HG03159 (cell line): Measurements from ENCODE around the gene EYS.
"Not testable (repeated sequence)": the region's sequence is repeated elsewhere in the genome, so short reads cannot be mapped to it uniquely, and the experiment has no call there.

Experiments
- ATAC-seq: cut with Tn5 transposase; IDR thresholded peaks from one replicate; pipeline ENCODE4 v1.9.1; 2021; ENCODE audit warnings: mild to moderate bottlenecking, moderate library complexity; ENCODE audit not compliant: unreplicated experiment

EYS gene

DNA sequence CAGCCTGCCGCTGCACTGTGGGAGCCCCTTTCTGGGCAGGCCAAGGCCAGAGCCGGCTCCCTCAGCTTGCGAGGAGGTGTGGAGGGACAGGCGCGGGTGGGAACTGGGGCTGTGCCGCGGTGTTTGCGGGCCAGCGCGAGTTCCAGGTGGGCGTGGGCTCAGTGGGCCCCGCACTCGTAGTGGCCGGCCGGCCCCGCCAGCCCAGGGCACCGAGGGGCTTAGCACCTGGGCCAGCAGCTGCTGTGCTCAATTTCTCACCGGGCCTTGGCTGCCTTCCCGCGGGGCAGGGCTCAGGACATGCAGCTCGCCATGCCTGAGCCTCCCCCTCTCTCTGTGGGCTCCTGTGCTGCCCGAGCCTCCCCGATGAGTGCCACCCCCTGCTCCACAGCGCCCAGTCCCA lies 1683.3 kb downstream of the EYS start:
- ATAC-seq, result no peak

DNA sequence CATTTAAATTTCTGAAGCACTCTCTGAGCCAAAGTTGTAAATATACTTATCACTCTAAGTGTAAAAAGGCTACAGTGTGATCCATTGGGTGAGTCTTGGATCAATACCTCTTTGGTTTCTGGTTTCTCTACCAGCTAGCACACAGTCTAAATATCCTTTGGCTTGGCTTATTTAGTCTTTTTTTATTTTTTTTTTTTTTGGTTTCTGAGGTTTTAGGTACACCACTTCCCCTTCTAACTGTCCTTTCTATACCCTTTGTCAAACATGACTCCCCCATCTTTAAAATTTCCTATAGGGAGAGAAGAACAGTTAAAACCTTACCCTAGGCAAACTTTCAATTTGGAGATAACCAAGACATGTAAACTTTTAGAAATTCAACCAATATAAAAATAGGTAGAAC lies 1692.4 kb downstream of the EYS start:
- no peak for ATAC-seq

DNA sequence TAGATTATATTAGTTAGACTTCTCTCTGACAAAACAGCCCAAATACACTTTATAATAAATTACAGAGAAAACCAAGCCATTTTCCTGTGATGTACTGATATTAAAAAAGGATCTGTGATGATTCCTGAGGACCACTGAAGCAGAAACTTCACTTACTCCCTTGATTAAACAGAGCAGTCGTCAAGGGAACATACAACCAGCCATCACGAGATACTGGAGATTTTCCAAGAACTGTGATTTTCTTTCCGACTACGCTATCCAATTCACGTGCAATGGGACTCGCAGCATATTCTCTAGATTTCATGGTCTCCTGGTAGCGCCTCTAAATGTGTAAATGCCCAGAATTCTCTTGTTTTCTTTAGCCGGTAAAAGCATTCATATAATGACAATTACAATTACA lies 1694.0 kb downstream of the EYS start:
- no peak for ATAC-seq

DNA sequence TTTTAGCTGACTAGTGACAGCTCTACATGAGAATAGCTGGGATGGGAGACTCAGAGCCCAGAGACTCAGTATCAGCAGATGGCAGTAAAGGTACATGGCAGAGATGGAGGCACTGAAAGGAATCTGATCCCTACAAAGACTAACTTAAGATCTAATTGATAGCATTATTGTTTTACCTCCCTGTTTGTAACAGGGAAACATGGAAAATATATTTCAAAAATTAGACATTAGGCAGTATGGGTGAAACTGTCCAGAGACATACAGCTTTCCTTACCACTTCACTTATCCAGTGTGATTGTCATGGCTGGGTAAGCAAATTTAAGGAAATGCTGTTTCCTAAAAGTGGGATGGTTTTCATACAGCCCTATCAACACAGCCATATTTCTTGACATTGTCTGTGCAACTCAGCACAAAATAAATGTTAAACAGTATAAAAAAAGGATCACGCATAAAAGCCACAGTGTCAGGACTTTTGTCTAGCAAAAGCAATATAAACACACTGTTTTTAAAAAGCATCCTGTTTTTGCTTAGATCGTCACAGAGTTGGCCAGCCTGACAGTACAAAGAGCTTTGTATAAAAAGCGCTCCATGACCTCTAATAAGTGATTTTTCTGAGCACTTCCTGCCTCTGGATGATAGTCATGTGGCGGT lies 1694.5 kb downstream of the EYS start:
- ATAC-seq, result no peak

DNA sequence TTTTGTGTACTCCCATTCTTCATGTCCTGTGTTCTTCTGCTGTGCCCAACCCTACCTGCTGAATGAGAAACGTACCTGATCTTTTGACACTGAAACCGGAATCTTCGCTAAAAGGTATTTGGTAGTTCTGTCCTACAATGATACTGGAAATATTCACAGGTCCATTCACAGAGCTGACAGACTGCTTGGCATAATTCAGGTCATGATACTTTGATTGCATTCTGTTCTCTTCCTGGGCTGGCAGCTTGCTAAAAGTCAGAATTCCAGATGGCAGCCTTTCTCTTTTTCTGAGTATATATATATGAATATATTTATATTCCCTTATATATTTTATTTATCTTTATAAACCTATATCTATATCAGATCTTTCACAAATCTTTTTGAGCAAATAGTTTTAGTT lies 1696.4 kb downstream of the EYS start:
- no peak for ATAC-seq

DNA sequence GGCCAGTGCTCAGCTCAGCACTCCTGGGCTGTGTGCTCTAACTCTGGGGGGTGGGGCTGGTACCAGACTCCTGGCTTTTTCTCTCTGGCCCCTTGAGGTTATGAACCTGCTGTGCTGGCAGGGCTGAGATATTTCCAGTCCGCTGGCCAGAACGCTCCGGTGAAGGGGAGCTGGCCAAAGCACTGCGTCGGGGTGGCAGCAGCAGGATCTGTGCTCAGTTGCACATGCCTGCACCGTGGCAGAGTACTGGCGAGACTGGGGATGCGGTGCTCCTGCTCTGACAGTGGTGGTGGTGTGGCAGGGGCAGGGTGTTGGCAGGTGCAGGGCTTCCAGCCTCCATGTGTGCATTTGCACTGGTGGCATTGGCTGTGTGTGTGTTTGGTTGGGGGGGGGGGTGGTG lies 1697.0 kb downstream of the EYS start:
- ATAC-seq, result no peak

DNA sequence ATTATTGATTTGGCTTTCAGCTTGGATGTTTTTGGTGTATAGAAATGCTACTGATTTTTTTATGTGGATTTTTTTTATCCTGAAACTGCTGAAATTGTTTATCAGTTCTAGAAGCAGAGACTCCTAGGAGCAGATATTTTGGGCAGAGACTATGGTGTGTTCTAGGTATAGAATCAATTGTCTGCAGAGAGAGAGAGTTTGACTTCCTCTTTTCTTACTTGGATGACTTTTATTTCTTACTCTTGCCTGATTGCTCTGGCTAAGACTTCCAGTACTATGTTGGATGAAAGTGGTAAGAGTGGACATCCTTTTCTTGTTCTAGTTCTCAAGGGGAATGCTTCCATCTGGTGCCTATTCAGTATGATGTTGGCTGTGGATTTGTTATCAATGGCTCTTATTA lies 1700.8 kb downstream of the EYS start:
- no peak for ATAC-seq

DNA sequence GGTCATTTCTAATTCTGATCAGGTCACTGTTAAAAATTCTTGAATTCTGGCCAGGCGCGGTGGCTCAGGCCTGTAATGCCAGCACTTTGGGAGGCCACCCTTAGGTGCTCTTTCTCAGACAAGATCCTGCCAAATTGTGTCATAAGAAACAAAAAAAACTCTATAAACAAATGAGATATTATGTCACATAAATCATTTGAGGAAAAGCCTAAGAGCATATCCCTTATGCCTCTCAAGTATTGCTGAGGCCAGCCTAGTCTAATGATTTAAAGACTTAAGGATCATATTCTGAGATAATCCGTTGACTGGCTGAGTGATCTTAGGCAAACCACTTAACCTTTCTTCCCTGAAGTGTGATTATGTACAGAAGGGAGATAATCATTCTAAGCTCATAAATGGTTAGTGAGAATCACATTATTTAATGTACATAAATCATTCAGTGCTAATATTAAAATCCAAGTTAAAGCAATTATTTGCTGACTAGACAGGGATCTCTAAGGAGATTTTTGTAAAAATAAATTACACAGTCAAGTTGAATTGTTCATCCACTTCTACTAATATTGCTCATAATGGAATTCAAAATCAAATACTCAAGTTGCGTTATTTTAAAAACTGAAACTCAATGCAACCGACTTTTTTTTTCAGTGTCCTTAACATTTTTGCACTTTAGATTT lies 1706.1 kb downstream of the EYS start:
- no peak for ATAC-seq

DNA sequence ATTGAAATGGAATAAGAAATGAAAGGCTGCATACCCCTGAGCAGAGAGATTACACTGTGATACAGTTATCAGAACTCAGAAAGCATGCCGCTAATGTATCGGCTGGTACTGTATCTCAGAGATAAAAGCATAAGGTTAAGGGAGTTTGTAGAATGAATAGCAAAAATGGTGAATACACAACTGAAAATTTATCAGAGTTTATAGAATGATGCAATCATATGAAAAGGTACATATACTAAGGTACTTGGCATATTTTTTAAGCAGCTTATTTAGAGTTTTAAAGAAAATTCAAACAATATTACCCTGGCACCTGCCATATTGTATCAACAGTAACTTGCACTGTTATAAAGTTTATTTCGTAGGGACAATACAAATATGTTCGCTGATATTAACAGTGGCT lies 1707.4 kb downstream of the EYS start:
- ATAC-seq, result no peak

DNA sequence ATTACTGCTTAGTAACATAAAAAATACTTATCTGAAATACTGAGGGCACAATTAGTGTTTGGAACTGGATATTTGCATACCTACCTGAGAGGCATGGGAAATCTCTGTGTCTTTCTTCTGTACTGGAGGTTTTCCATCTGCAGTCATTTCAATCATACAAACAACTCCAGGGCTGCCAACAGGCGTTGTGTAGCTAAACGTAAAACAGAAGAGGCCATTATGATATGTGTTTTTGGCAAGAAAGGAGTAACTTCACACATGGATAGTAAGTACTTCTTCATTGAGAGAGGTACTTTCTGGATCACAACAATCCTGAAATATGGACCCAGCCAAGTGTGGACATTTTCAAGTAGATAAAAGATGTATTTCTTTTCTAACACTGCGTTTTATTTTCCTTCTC lies 1708.0 kb downstream of the EYS start:
- no peak for ATAC-seq

DNA sequence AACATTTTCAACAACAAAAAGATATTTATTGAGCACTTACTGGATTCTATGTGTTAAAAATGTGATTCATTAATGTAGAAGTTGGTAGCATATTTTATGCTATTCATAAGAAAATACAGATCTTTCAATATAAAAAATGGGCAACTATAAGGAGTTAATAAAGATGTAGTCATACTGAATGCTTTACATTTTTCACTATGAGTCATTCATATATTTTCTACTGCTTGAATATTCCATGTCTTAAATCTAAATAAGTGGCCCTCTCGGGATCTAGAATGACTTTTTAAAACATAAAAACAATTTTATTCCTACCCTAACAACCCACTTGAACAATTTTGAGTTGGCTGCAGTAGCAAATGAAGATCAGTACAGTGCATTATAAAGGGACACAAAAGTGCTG lies 1709.3 kb downstream of the EYS start:
- ATAC-seq, result no peak

DNA sequence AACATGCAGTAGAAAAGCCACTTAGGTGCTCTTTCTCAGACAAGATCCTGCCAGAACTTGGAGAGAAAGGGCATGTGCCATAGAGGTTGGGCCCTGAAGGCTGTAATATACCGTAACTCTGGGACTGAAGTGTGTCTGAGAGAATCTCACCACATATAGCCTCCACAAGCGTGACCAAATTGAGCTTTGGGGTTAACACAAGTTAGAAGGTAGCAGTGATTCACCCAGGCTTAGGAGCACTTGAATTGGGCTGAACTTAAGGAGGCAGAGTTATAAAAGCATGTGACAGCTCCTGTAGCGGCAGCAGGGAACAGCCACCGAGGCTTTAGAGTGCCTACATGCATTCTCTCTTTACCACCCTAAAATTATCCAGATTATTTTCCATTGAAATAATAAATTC lies 1709.8 kb downstream of the EYS start:
- no peak for ATAC-seq

DNA sequence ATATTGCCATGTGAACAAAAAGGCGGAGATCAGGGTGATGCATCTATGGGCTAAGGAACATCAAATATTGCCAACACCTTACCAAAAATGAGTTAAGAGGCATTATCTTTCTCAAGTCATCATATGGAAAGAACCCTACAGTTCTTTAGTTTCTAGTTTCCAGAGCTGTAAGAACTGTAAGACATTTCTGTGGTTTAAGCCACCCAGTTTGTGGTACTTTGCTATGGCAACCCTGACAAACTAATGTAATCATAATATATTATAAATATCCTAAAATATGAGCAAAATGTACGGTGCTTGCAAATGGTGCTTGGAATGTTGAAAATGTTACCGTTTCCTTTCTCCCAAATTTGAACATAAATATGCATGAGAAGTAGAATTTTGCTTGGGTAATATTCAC lies 1721.8 kb downstream of the EYS start:
- no peak for ATAC-seq

DNA sequence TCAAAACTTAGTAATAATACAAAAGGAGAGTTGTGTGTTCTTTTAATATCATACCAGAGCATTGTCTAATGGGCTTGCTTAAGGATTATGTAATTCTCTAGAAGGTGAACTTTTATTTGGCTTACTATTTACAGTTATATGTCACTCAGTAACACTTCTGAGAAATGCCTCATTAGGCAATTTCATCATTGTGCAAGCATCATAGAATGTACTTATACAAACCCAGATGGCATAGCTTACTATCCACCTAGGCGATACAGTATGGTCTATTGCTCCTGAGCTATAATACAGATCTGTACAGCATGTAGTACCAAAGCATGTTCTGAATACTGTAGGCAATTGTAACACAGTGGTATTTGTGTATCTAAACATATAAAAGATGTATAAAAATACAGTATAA lies 1731.3 kb downstream of the EYS start:
- ATAC-seq, result no peak

DNA sequence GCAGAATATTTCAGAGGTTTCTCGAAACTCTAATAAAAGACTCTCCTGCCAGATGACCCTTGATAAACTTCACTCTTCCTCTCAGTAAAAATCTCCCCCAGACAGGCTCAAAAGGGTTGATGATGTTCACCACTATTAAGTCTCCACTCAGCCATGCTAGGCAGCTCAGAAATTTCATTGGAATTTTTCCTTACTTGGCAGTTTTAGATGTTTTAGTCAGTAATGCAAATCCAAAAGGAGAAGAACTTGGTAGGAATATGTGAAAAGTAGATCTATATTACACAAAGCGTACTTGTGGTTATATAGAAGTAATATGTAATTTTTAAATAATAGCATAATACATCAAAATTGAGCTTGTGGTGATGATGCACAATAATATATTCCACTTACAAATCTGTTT lies 1738.4 kb downstream of the EYS start:
- no peak for ATAC-seq

DNA sequence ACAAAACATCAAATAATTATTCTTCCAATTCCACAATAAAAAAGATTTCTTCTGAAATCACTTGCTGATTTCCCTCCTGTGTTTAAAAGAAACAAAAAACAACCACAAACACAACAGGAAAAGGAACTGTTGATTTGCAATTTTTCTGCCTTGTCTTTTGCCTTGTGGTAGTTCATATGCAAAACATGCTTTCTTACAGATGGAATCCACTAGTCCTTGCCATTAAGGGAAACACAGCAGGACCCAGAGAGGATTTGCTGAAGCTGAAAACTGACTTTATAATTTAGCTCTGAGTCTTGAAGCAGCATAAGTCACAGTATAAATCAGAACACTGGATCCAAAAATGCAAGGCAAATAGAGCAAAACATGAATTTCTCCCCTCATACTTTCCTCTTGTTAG lies 1742.7 kb downstream of the EYS start:
- no peak for ATAC-seq

DNA sequence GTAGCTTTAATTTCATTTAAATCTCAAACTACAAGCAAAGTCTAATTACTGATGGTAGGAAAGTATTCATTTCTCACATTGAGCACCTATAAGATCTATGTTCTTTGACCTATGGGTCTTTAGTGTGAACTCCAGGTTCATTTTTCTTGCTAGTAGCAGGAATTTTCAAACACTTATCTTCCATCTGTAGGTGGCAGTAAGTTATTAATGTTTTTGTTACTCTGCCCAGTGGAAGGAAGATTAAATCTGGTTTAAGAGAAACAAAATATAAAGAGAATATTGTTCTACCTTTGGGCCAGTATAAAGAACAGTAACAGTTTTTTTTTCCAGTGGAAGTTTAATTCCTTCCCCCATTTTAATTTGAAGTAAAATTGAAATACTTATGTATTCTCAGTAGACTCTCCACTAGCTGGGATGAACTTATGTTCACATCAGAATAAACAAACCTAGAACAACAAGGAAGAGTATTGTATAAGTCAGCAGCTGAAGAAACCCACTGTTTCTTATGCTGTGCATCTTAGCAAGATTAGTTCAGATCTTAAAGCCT lies 1743.2 kb downstream of the EYS start:
- ATAC-seq, result no peak

DNA sequence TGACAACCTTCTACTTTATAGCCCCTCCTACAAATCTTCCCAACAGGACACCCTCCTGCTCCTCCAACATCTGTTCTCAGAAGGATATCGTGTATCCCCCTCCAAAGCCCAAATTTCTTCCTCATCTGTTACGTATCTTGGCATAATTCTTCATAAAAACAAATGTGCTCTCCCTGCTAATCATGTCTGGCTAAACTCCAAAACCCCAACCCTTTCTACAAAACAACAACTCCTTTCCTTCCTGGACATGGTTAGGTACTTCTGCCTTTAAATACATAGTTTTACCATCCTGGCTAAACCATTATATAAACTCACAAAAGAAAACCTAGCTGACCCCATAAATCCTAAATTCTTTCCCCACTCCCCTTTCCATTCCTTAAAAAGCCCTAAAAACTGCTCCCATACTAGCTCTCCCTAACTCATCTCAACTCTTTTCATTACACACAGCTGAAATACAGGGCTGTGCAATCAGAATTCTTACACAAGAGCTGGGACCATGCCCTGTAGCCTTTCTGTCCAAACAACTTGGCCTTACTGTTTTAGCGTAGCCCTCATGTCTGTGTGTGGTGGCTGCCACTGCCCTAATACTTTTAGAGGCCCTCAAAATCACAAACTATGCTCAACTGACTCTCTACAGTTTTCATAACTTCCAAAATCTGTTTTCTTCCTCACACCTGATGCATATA lies 1753.5 kb downstream of the EYS start:
- ATAC-seq, result not testable (repeated sequence)

DNA sequence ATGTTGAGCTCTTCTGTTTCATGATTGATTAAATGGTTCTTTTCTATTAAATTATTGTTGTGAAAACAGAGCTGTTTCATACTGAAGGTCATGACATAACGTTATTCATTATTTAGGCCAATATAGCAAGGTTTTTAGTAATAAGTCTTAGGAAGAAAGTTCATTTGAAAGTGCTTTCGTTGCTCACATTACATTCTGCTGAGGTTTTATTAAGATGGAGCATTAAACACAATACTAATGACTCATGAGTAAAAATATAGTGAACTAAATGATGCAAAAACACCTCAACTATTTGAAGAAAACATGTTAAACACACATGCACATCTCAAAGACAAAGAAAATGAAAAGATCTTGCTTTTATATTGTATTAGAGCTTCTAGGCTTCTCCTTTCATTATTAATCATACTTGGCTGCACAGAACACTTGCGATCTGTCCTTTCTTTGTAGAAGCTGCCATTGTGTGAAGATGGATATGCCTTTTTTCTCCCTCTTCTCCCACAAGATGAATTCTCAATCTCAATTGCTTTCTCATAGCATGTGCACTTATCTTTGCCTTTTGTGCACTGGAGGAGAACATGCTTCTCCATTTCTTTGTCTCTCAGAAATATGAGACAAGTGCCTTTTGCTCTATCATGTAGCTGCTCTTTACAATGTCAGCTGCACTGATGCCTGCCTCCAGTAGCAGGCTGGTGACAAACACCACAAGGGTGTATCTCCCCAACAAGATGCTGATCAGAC lies 1759.1 kb downstream of the EYS start:
- ATAC-seq, result no peak

DNA sequence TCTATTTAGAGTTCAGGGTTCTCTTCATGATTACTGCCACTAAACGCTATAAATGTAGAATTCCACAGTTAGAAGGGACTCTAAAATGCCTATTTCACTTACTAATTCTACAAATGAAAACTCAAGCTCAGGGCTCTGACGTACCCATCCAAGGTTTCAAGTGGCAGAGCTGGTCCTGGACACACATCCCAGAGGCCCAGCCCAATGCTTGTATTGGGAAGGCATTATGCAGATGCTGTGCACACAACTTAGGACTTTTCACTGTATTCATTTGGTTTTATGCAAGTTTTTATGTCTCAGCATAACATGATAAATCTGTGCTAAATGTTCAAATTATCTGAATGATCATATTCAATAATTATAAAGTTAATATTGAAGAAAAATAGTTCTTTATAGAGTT lies 1761.0 kb downstream of the EYS start:
- ATAC-seq, result no peak

DNA sequence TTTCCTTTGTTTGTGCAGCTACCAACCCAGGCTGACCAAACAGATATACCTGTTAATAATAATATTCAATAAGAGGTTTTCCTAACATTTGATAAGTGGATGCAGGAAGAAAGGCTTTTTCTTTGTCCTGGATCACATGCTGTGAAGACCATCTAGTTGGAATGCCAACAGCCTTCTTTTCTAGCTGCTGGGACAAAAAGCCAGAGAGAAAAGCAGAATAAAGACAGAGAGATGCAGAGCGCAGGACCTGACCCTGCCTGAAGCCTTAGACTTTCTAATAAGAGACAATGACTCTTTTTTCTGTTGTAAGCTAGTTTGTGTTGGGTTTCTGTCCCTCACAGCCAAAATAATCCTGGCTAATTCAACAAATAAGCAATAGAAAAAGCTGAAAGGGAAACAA lies 1763.2 kb downstream of the EYS start:
- ATAC-seq, result no peak
